Left colon (tissue), 2 donors: Measurements from ENCODE around the gene LRRC3C. TPM values are rescaled to one million over a fixed set of nuclear protein-coding genes. Genes with fewer than 3 reads are reported as not detected.
"Not testable (repeated sequence)": the region's sequence is repeated elsewhere in the genome, so short reads cannot be mapped to it uniquely, and the experiment has no call there.

Experiments used
- ATAC-seq: fragments of 200-7000 bp; cut with Tn5 transposase; one replicate; pipeline ENCODE4 v1.9.1; 2020; ENCODE audit warnings: mild to moderate bottlenecking, moderate library complexity
- DNase-seq, 2 donors: peaks; one replicate each; pipeline ENCODE4 v3.0.0-alpha.2; 2020
- intact Hi-C, 2 donors: fragments of 100-400 bp; cut with DNase I in 1 of 2; cut with micrococcal nuclease in 1 of 2; formaldehyde crosslinking; loops; one replicate each; pipeline versions ENCODE4 v1.11.2 to v1.14.0; 2022; cut with DNase I, micrococcal nuclease
- long read RNA-seq: library from polyadenylated mRNA; unstranded; transcript quantifications from one replicate; pipeline ENCODE4 v2.0.0, GENCODE V29; 2021
- total RNA-seq, 2 donors: library from RNA; stranded (reverse); fragmentation: NEBNext Ultra II Directional; extraction: Animal tissue kit (Norgen Biotek cat#: 25700); gene quantifications; one replicate each; pipeline ENCODE4 v1.2.1, GENCODE V29; 2021
- donor health status: DM: no; HTN: no; CAD: no.
- donor health status: DM: yes; HTN: yes; CAD: no.

The LRRC3C gene
- not detected for total RNA-seq
- long read RNA-seq = 0 reads

- intact Hi-C loops = no loop called here
Observed at GRCh38 chr17:39927101-39927928, at the start of gene LRRC3C, which contains the start of gene ORMDL3. LRRC3C (plus strand) TSS chr17:39927732; CDS start chr17:39941524, 13,792 bp downstream. ORMDL3 (minus strand) TSS chr17:39927601; CDS start chr17:39924203, 3,398 bp downstream.

GRCh38 chr17:39886102-39886501, 41.4 kb upstream of the LRRC3C start:
- intact Hi-C loops, DNase-seq, ATAC-seq: not testable (repeated sequence)

More at GRCh38 chr17:39927101-39927928, at the start of gene LRRC3C, which contains the start of gene ORMDL3:
- ATAC-seq (peak; percentile 96), DNase-seq (peak; percentile 94 to 95)

- no peak for ATAC-seq
- intact Hi-C loops = no loop called here
- DNase-seq = no peak
Observed at GRCh38 chr17:39887078-39887477, 40.5 kb upstream of the LRRC3C start.

GRCh38 chr17:39889200-39889599, 38.3 kb upstream of the LRRC3C start:
- ATAC-seq (no peak), DNase-seq (no peak)

GRCh38 chr17:39894681-39895376, 32.7 kb upstream of the LRRC3C start:
- no peak for DNase-seq

More at GRCh38 chr17:39889200-39889599, 38.3 kb upstream of the LRRC3C start:
- intact Hi-C loops = no loop called here

GRCh38 chr17:39898088-39898487, 29.4 kb upstream of the LRRC3C start:
- ATAC-seq (no peak), DNase-seq (no peak)
- intact Hi-C loops = no loop called here

More at GRCh38 chr17:39894681-39895376, 32.7 kb upstream of the LRRC3C start:
- no peak for ATAC-seq
- intact Hi-C loops = no loop called here

- peak; percentile 68 for ATAC-seq
- DNase-seq = no peak
- intact Hi-C loops = no loop called here
Observed at GRCh38 chr17:39899215-39899614, 28.3 kb upstream of the LRRC3C start.

- DNase-seq, ATAC-seq, intact Hi-C loops: not testable (repeated sequence)
Observed at GRCh38 chr17:39902027-39902426, 25.5 kb upstream of the LRRC3C start.

- intact Hi-C loops = no loop called here
- no peak for ATAC-seq
- DNase-seq = no peak
Observed at GRCh38 chr17:39903158-39903884, 24.2 kb upstream of the LRRC3C start.

GRCh38 chr17:39904990-39905288, 22.6 kb upstream of the LRRC3C start:
- intact Hi-C loops = no loop called here
- no peak for ATAC-seq
- DNase-seq = no peak

GRCh38 chr17:39908789-39909352, 18.7 kb upstream of the LRRC3C start:
- ATAC-seq = no peak
- no peak for DNase-seq
- intact Hi-C loops = no loop called here

GRCh38 chr17:39913989-39914388, 13.5 kb upstream of the LRRC3C start:
- intact Hi-C loops = no loop called here
- ATAC-seq = no peak
- no peak for DNase-seq

GRCh38 chr17:39915559-39915958, 12.0 kb upstream of the LRRC3C start:
- no peak for DNase-seq
- intact Hi-C loops = no loop called here
- no peak for ATAC-seq

- ATAC-seq = peak; percentile 3
- intact Hi-C loops = no loop called here
- no peak for DNase-seq
Observed at GRCh38 chr17:39916918-39917317, 10.6 kb upstream of the LRRC3C start.

- intact Hi-C loops = no loop called here
- ATAC-seq = peak; percentile 17
- DNase-seq = no peak
Observed at GRCh38 chr17:39919087-39919683, 8.3 kb upstream of the LRRC3C start.

GRCh38 chr17:39920218-39921210, 7.0 kb upstream of the LRRC3C start:
- ATAC-seq (no peak), DNase-seq (no peak)
- intact Hi-C loops = no loop called here

- ATAC-seq (no peak), DNase-seq (no peak)
- intact Hi-C loops = no loop called here
Observed at GRCh38 chr17:39921323-39921722, 6.2 kb upstream of the LRRC3C start.

GRCh38 chr17:39922006-39922405, 5.5 kb upstream of the LRRC3C start:
- intact Hi-C loops = no loop called here
- ATAC-seq = no peak
- DNase-seq = no peak
